Tibial artery (tissue), 4 donors: ENCODE data around the gene CNRIP1.

Source experiments
- DNase-seq, 2 donors: peaks; one replicate each; pipeline ENCODE4 v3.0.0-alpha.2; 2019
- H3K27ac ChIP-seq, 2 donors: fragments of 200-600 bp; sonication (generic) in 1 of 2; 1 replicate in 1 of 2; 2 replicates in 1 of 2; pipeline ENCODE4 v1.5.1; 2018 to 2019; ENCODE audit warnings: mild to moderate bottlenecking in 1 of 2
- H3K27me3 ChIP-seq, 2 donors: fragments of 200-600 bp; sonication (generic) in 1 of 2; one replicate each; pipeline versions ENCODE4 v1.5.1 to v1.6.0; 2016 to 2019
- H3K36me3 ChIP-seq, 3 donors: fragments of 200-600 bp; sonication (generic) in 2 of 3; one replicate each; pipeline ENCODE4 v1.5.1; 2016 to 2019; ENCODE audit warnings: mild to moderate bottlenecking in 2 of 3
- H3K4me1 ChIP-seq, 4 donors: fragments of 200-600 bp; sonication (generic) in 2 of 4; 1 replicate in 3 of 4; 2 replicates in 1 of 4; pipeline ENCODE4 v1.5.1; 2016 to 2019
- H3K4me3 ChIP-seq, 2 donors: fragments of 200-600 bp; sonication (generic) in 1 of 2; 1 replicate in 1 of 2; 2 replicates in 1 of 2; pipeline ENCODE4 v1.5.1; 2018 to 2019; ENCODE audit warnings: mild to moderate bottlenecking in 2 of 2
- H3K9me3 ChIP-seq, 3 donors: fragments of 200-600 bp; sonication (generic) in 1 of 3; one replicate each; pipeline ENCODE4 v1.5.1; 2016 to 2019
- intact Hi-C: fragments of 100-400 bp; cut with DNase I; formaldehyde crosslinking; loops from one replicate; pipeline ENCODE4 v1.15.0; 2023; ENCODE audit warnings: low total_unique reads
- TF ChIP-seq, protein P1 (sequence below), 2 experiments: fragments of 200-600 bp in 1 of 2; fragments of 450-650 bp in 1 of 2; IDR thresholded peaks; one replicate each; pipeline ENCODE4 v1.5.1; 2017 to 2019; ENCODE audit warnings: antibody characterized with exemption in 2 of 2, mild to moderate bottlenecking in 1 of 2, moderate library complexity in 1 of 2

The CNRIP1 gene

DNA sequence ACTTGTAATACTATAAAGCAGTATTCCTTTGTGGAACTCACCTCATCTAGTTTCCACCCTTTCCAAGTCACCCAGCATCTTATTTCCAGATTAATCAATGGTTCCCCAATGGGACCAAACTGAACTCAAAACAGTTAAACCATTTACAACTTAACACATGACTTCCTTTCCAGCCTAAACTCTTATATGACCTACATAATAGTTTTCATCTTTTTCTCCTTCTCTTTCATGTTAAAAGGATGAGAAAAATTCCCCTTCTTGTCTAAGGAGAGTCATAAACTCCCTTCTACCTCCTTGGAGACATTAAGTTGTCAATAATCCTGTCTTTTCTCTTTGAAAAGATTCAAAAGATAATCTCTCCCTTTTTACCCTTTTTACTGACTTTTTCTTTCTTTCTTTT is 74.1 kb downstream of the CNRIP1 start:
- Histone ChIP-seq H3K27ac (no peak overlapping the region), H3K4me1 (peaks cover 0 to 90% (median 41%) of the 10 kb centered on the region in 4 donors), H3K36me3 (no peaks in the 10 kb centered on the region), H3K27me3 (no peaks in the 10 kb centered on the region), H3K4me3 (no peak overlapping the region), H3K9me3 (no peaks in the 10 kb centered on the region)
- DNase-seq = no peak
- TF ChIP-seq, protein P1, sequence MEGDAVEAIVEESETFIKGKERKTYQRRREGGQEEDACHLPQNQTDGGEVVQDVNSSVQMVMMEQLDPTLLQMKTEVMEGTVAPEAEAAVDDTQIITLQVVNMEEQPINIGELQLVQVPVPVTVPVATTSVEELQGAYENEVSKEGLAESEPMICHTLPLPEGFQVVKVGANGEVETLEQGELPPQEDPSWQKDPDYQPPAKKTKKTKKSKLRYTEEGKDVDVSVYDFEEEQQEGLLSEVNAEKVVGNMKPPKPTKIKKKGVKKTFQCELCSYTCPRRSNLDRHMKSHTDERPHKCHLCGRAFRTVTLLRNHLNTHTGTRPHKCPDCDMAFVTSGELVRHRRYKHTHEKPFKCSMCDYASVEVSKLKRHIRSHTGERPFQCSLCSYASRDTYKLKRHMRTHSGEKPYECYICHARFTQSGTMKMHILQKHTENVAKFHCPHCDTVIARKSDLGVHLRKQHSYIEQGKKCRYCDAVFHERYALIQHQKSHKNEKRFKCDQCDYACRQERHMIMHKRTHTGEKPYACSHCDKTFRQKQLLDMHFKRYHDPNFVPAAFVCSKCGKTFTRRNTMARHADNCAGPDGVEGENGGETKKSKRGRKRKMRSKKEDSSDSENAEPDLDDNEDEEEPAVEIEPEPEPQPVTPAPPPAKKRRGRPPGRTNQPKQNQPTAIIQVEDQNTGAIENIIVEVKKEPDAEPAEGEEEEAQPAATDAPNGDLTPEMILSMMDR (IDR thresholded peaks at IDR 0.05) = no peak
- intact Hi-C loops = loop anchor here (2.0 to 5.0 kb wide), 2 partner anchors 48 to 77 kb away; no protein-coding TSS in a partner anchor

DNA sequence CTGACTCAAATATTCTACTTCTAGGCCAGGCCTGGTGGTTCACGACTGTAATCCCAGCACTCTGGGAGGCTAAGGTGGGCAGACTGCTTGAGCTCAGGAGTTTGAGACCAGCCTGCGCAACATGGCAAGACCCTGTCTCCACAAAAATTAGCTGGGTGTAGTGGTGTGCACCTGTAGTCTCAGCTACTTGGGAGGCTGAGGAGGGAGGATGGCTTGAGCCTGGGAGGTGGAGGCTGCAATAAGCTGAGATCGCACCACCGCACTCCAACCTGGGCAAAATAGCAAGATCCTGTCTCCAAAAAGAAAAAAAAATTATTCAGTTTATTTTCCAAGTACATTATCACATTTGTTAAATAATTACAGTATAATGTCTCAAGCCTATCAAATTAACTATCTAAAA is 74.7 kb downstream of the CNRIP1 start:
- TF ChIP-seq, protein P1 (IDR thresholded peaks at IDR 0.05) = no peak
- H3K4me1 ChIP-seq = peaks cover 0 to 90% (median 40%) of the 10 kb centered on the region in 4 donors

DNA sequence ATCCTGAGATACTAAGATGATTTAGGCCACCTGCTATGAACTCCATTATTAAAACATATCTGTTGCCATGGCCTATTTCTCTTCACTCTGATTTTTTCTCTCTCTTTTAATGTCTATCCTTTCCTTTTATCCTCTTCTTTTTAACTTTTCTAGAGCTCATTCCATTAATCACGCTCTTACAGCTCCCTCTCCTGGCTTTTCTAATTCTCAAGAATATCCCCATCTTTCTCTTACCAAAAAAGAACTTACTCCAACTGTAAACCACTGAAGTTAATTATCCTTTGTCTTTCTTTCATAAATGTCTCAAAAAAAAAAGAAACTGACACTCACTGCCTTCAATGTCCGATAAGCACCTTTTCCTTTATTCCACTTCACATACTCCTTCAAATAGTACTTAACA is 75.3 kb downstream of the CNRIP1 start:
- Histone ChIP-seq H3K36me3 (no peaks in the 10 kb centered on the region), H3K27me3 (no peaks in the 10 kb centered on the region), H3K27ac (no peak overlapping the region), H3K9me3 (no peaks in the 10 kb centered on the region), H3K4me1 (peaks cover 0 to 90% (median 38%) of the 10 kb centered on the region in 4 donors), H3K4me3 (no peak overlapping the region)
- TF ChIP-seq, protein P1 (IDR thresholded peaks at IDR 0.05) = peak in 1 of 2 experiments; percentile 33
- DNase-seq = no peak
- intact Hi-C loops = loop anchor here (2.0 kb wide), 1 partner anchor 76 kb away; no protein-coding TSS in a partner anchor

More for the DNA sequence above, 74.7 kb downstream of the CNRIP1 start:
- DNase-seq = no peak
- Histone ChIP-seq H3K4me3 (no peak overlapping the region), H3K36me3 (no peaks in the 10 kb centered on the region), H3K9me3 (no peaks in the 10 kb centered on the region), H3K27me3 (no peaks in the 10 kb centered on the region), H3K27ac (no peak overlapping the region)
- intact Hi-C loops = loop anchor here (2.0 to 5.0 kb wide), 2 partner anchors 48 to 76 kb away; no protein-coding TSS in a partner anchor
